NT2/D1 (cell line): ENCODE results near the gene SPTSSB.

ENCODE experiments used
- DNase-seq: peaks from one replicate; pipeline ENCODE4 v3.0.0-alpha.2; 2011; ENCODE audit warnings: low read depth, low spot score
- H3K27me3 ChIP-seq: 2 replicates; pipeline ENCODE4 v1.6.0; 2011; ENCODE audit warnings: mild to moderate bottlenecking; ENCODE audit not compliant: insufficient read length, insufficient read depth
- H3K36me3 ChIP-seq: 2 replicates; pipeline ENCODE4 v1.6.1; 2011; ENCODE audit warnings: mild to moderate bottlenecking, low read length, mixed read lengths; ENCODE audit not compliant: insufficient read depth, insufficient read length
- H3K4me1 ChIP-seq: 2 replicates; pipeline ENCODE4 v1.5.1; 2011; ENCODE audit not compliant: insufficient read depth, insufficient read length
- H3K4me3 ChIP-seq: 2 replicates; pipeline ENCODE4 v1.5.1; 2011; ENCODE audit warnings: low read depth; ENCODE audit not compliant: insufficient read length
- H3K9ac ChIP-seq: 2 replicates; pipeline ENCODE4 v1.6.0; 2011; ENCODE audit warnings: low read depth; ENCODE audit not compliant: insufficient read length
- H3K9me3 ChIP-seq: 2 replicates; pipeline ENCODE4 v1.5.1; 2011; ENCODE audit warnings: mild to moderate bottlenecking, low read length; ENCODE audit not compliant: insufficient read depth
- SUZ12 ChIP-seq: IDR thresholded peaks from 2 replicates; pipeline ENCODE4 v1.6.1; 2011; ENCODE audit not compliant: insufficient read length, insufficient read depth; ENCODE audit errors: extremely low read depth
- YY1 ChIP-seq: IDR thresholded peaks from 2 replicates; pipeline ENCODE4 v1.6.1; 2011; ENCODE audit not compliant: insufficient read length, insufficient read depth
- ZNF274 ChIP-seq: IDR thresholded peaks from 2 replicates; pipeline ENCODE4 v1.6.1; 2011; ENCODE audit warnings: mild to moderate bottlenecking, low read depth, low read length

The SPTSSB gene

GRCh38 chr3:161356287-161356686, 15.0 kb downstream of the SPTSSB start:
- H3K4me3 ChIP-seq = no peak overlapping the region
- H3K9me3 ChIP-seq = no peaks in the 10 kb centered on the region
- no peak overlapping the region for H3K9ac ChIP-seq
- H3K36me3 ChIP-seq = no peaks in the 10 kb centered on the region
- DNase-seq = no peak
- no peaks in the 10 kb centered on the region for H3K4me1 ChIP-seq
- no peaks in the 10 kb centered on the region for H3K27me3 ChIP-seq
- TF ChIP-seq ZNF274 (no peak), YY1 (no peak), SUZ12 (no peak)

- no peak for DNase-seq
- Histone ChIP-seq H3K9ac (no peak overlapping the region), H3K4me1 (no peaks in the 10 kb centered on the region), H3K9me3 (no peaks in the 10 kb centered on the region), H3K36me3 (no peaks in the 10 kb centered on the region), H3K27me3 (no peaks in the 10 kb centered on the region), H3K4me3 (no peak overlapping the region)
- no peak for TF ChIP-seq SUZ12
- no peak for TF ChIP-seq YY1
- TF ChIP-seq ZNF274 = no peak
Observed at GRCh38 chr3:161355508-161355907, 15.8 kb downstream of the SPTSSB start.

DNA sequence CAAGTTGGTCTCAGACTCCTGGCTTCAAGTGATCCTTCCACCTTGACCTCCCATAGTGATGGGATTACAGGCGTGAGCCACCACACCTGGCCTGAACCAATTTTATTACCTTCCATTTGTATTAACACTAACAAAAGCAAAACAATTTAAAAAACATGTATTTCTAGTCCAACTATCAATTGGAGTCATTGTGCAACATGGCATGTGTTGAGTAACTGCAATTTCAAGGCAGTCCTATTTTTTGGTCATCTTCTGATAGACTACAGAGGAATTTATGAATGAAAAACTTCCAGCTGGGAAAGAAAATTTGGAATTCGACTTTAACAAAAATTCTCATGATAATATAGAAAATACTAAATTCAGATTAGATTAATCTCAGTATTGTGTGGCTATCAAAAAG, 16.8 kb downstream of the SPTSSB start:
- H3K9ac ChIP-seq = no peak overlapping the region
- no peaks in the 10 kb centered on the region for H3K36me3 ChIP-seq
- H3K9me3 ChIP-seq = no peaks in the 10 kb centered on the region
- H3K4me1 ChIP-seq = no peaks in the 10 kb centered on the region
- no peak for DNase-seq
- no peaks in the 10 kb centered on the region for H3K27me3 ChIP-seq
- H3K4me3 ChIP-seq = no peak overlapping the region
- TF ChIP-seq ZNF274 = no peak
- TF ChIP-seq SUZ12 = no peak
- TF ChIP-seq YY1 = no peak

DNA sequence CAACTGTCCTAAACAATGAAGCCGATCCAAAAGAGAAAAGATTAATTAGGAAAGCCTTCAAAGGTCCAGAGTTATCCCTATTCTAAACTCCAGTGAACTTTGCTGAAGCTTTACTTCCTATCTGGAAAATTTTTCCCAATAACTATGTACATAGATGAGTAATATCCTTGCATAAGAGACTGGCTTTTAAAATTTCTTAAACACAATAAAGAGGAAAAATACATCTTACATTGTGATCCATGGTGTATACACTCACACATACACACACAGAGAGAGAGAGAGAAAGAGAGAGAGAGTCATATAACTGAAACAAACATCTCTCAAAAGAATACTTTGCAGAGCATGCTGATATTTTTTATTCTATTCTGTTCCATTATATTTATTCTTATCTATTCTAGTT, 20.0 kb downstream of the SPTSSB start:
- no peak for DNase-seq
- no peaks in the 10 kb centered on the region for H3K27me3 ChIP-seq
- no peak overlapping the region for H3K4me3 ChIP-seq
- H3K4me1 ChIP-seq = no peaks in the 10 kb centered on the region
- TF ChIP-seq SUZ12 = no peak
- no peak for TF ChIP-seq YY1
- no peak for TF ChIP-seq ZNF274
- H3K9ac ChIP-seq = no peak overlapping the region
- H3K36me3 ChIP-seq = no peaks in the 10 kb centered on the region
- H3K9me3 ChIP-seq = no peaks in the 10 kb centered on the region

DNA sequence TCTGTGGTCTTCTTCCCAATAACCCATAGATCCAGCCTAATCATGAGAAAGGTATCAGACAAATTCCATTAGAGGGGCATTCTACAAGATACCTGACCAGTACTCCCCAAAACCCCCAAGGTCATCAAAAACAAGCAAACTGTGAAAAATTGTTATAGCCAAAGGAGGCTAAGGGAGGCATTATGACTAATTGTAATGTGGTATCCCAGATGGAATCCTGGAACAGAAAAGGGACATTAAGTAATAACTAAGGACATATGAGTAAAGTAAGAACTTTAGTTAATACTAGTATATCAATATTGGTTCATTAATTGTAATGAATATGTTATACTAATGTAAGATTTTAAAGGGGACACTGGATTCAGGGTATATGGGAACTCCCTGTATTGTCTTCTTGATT, 20.4 kb downstream of the SPTSSB start:
- no peak overlapping the region for H3K4me3 ChIP-seq
- no peaks in the 10 kb centered on the region for H3K4me1 ChIP-seq
- H3K27me3 ChIP-seq = no peaks in the 10 kb centered on the region
- H3K9me3 ChIP-seq = no peaks in the 10 kb centered on the region
- no peaks in the 10 kb centered on the region for H3K36me3 ChIP-seq
- no peak overlapping the region for H3K9ac ChIP-seq
- no peak for DNase-seq
- TF ChIP-seq ZNF274 (no peak), SUZ12 (no peak), YY1 (no peak)

DNA sequence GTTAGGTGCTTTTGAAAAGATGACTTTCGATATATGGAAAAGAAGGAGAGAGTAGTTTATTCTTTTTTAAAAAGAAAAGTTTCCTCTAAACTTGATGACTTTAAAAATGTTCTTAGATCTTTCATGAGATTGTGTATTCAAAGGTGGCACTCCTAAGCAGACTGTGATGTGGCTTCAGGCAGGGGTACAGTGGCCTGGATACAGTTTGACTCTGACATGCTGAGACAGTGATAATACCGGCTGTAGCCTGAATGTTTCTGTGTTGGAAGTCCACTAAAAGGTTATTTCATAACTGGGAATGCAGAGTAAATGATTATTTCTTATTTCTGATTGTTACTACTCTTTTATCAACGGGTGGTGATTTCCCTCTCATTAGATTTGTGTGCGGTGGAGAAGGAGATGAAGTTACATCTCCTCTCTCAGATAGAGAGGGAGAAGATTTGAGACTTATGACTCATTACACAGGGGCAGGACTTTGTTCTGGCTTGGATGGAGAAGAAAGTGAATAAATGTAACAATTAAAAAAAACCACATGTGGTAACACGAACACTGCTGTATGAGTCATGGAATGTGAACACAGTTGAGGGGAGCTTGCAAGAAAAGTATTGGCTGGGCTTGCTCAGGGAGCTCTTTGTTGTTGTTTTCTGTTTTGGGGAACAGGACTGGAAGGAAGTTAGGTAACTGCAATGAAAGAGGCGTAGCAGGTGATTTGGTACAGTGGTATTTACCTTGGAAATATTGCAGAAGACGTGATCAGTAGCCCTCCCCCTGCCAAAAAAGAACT, 21.6 kb downstream of the SPTSSB start:
- Histone ChIP-seq H3K9me3 (no peaks in the 10 kb centered on the region), H3K36me3 (no peaks in the 10 kb centered on the region), H3K27me3 (no peaks in the 10 kb centered on the region), H3K9ac (no peak overlapping the region), H3K4me3 (no peak overlapping the region), H3K4me1 (no peaks in the 10 kb centered on the region)
- TF ChIP-seq SUZ12 (no peak), YY1 (no peak), ZNF274 (no peak)
- DNase-seq = no peak

GRCh38 chr3:161348796-161349400, 22.4 kb downstream of the SPTSSB start:
- Histone ChIP-seq H3K9me3 (no peaks in the 10 kb centered on the region), H3K4me1 (no peaks in the 10 kb centered on the region), H3K27me3 (no peaks in the 10 kb centered on the region), H3K36me3 (no peaks in the 10 kb centered on the region), H3K9ac (no peak overlapping the region), H3K4me3 (no peak overlapping the region)
- DNase-seq = no peak
- TF ChIP-seq YY1 = no peak
- no peak for TF ChIP-seq SUZ12
- no peak for TF ChIP-seq ZNF274
